ENCODE results near the gene PLPPR1. TPM values are rescaled to one million over a fixed set of nuclear protein-coding genes. Genes with fewer than 3 reads are reported as not detected.

Gene PLPPR1
- total RNA-seq, 1 experiment from 2014 or later, result not detected

DNA sequence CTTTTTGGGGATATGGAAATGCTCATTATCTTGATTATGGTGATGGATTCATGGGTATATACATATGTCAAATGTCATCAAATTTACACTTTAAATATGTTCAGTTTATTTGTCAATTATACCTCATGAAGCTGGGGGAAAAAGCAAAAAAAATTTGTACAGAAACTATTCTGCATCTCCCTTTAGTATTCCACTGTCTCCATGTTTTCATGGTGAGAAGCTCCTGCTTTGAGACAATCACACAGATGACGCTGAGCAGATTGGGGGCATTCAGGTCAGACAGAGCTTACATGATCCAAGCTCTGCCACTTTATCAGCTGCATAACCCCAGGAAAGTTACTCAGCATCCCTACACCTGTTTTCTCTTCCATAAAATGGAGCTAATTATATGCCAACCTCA, 101.5 kb downstream of the PLPPR1 start:
- H3K4me3 ChIP-seq (replicated peaks in 1 of 2; ENCODE audit: low read depth in 1 of 2, low read length in 2 of 2), result no peak overlapping the region
- TF ChIP-seq CBX3 (IDR thresholded peaks at IDR 0.05; ENCODE audit: low read depth) (no peak), RAD21 (IDR thresholded peaks at IDR 0.05; ENCODE audit: low read depth) (no peak), POLR2AphosphoS5 (IDR thresholded peaks at IDR 0.05; ENCODE audit: low read depth, low read length) (no peak), ZBTB33 (IDR thresholded peaks at IDR 0.05; ENCODE audit: extremely low read depth, insufficient replicate concordance, low read length) (no peak)
- TF ChIP-seq, protein P1, sequence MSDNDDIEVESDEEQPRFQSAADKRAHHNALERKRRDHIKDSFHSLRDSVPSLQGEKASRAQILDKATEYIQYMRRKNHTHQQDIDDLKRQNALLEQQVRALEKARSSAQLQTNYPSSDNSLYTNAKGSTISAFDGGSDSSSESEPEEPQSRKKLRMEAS (IDR thresholded peaks at IDR 0.05), result no peak
- POLR2A ChIA-PET, result no interaction called here
- no peak overlapping the region for H3K27ac ChIP-seq (ENCODE audit: low read depth, low read length)
- no peak overlapping the region for H3K4me2 ChIP-seq (ENCODE audit: low read length)
- DNase-seq (ENCODE audit: low read depth, low spot score) (no peak), ATAC-seq (no peak)
- H3K9me3 ChIP-seq (ENCODE audit: control insufficient read depth in 1 of 2, insufficient read depth in 1 of 2, low read depth in 1 of 2, low read length in 2 of 2), result no peaks in the 10 kb centered on the region; a peak in 1 of 4 replicates
- no peak overlapping the region for H2AFZ ChIP-seq (ENCODE audit: low read depth, low read length, poor library complexity, severe bottlenecking)
- RAD21 ChIA-PET (ENCODE audit: low non-redundant PET in 1 of 2, low total read pairs in 2 of 2, uncharacterized antibody in 2 of 2, unreplicated experiment in 2 of 2), result no interaction called here
- H3K36me3 ChIP-seq (ENCODE audit: control insufficient read depth in 1 of 2, insufficient read depth in 2 of 2, low read length in 2 of 2), result no peaks in the 10 kb centered on the region
- H3K4me1 ChIP-seq (ENCODE audit: control insufficient read depth in 1 of 2, insufficient read depth in 2 of 2, low read length in 2 of 2), result no peaks in the 10 kb centered on the region
- no TSS peak for BruUV-seq (replicated peaks)
- no peaks in the 10 kb centered on the region for H3K79me2 ChIP-seq (ENCODE audit: insufficient read depth, low read length)
- no peaks in the 10 kb centered on the region for H3K27me3 ChIP-seq (ENCODE audit: insufficient read depth, low read length)
- intact Hi-C loops (cut with micrococcal nuclease), result no loop called here
- H3K9ac ChIP-seq (ENCODE audit: low read length), result no peak overlapping the region
- no peaks in the 10 kb centered on the region for H4K20me1 ChIP-seq (ENCODE audit: insufficient read depth)
- no peaks in the 10 kb centered on the region for H3K9me2 ChIP-seq (ENCODE audit: insufficient read depth)
- CTCF ChIA-PET, result interaction anchor here (1.5 kb wide), 1 partner anchor 181 kb away, joined by 3 read pairs; no protein-coding TSS in a partner anchor

- H3K79me2 ChIP-seq (ENCODE audit: insufficient read depth, low read length), result no peaks in the 10 kb centered on the region
- no peaks in the 10 kb centered on the region for H4K20me1 ChIP-seq (ENCODE audit: insufficient read depth)
- H3K9me3 ChIP-seq (ENCODE audit: control insufficient read depth in 1 of 2, insufficient read depth in 1 of 2, low read depth in 1 of 2, low read length in 2 of 2), result no peaks in the 10 kb centered on the region; a peak in 1 of 4 replicates
- no peaks in the 10 kb centered on the region for H3K9me2 ChIP-seq (ENCODE audit: insufficient read depth)
- ATAC-seq (no peak), DNase-seq (ENCODE audit: low read depth, low spot score) (no peak)
- no peak overlapping the region for H3K27ac ChIP-seq (ENCODE audit: low read depth, low read length)
- ChIA-PET CTCF (interaction anchor here (1.5 kb wide), 1 partner anchor 180 kb away, joined by 3 read pairs; no protein-coding TSS in a partner anchor), RAD21 (ENCODE audit: low non-redundant PET in 1 of 2, low total read pairs in 2 of 2, uncharacterized antibody in 2 of 2, unreplicated experiment in 2 of 2) (no interaction called here), POLR2A (no interaction called here)
- no TSS peak for BruUV-seq (replicated peaks)
- intact Hi-C loops (cut with micrococcal nuclease), result no loop called here
- H2AFZ ChIP-seq (ENCODE audit: low read depth, low read length, poor library complexity, severe bottlenecking), result no peak overlapping the region
- H3K36me3 ChIP-seq (ENCODE audit: control insufficient read depth in 1 of 2, insufficient read depth in 2 of 2, low read length in 2 of 2), result no peaks in the 10 kb centered on the region
- no peak overlapping the region for H3K9ac ChIP-seq (ENCODE audit: low read length)
- no peak overlapping the region for H3K4me3 ChIP-seq (replicated peaks in 1 of 2; ENCODE audit: low read depth in 1 of 2, low read length in 2 of 2)
- TF ChIP-seq ZBTB33 (IDR thresholded peaks at IDR 0.05; ENCODE audit: extremely low read depth, insufficient replicate concordance, low read length), result no peak
- no peak for TF ChIP-seq POLR2AphosphoS5 (IDR thresholded peaks at IDR 0.05; ENCODE audit: low read depth, low read length)
- no peak for TF ChIP-seq ZFX (IDR thresholded peaks at IDR 0.05)
- no peak for TF ChIP-seq SIN3A (IDR thresholded peaks at IDR 0.05; ENCODE audit: low read depth)
- no peak for TF ChIP-seq FOSL1 (IDR thresholded peaks at IDR 0.05; ENCODE audit: low read depth)
- TF ChIP-seq SP1 (IDR thresholded peaks at IDR 0.05; ENCODE audit: low read depth), result no peak
- TF ChIP-seq EZH2phosphoT487 (IDR thresholded peaks at IDR 0.05; ENCODE audit: borderline replicate concordance), result no peak
- no peak for TF ChIP-seq ELF1 (IDR thresholded peaks at IDR 0.05; ENCODE audit: borderline replicate concordance, low read depth)
- TF ChIP-seq RAD21 (IDR thresholded peaks at IDR 0.05; ENCODE audit: low read depth), result no peak
- TF ChIP-seq, protein P2, sequence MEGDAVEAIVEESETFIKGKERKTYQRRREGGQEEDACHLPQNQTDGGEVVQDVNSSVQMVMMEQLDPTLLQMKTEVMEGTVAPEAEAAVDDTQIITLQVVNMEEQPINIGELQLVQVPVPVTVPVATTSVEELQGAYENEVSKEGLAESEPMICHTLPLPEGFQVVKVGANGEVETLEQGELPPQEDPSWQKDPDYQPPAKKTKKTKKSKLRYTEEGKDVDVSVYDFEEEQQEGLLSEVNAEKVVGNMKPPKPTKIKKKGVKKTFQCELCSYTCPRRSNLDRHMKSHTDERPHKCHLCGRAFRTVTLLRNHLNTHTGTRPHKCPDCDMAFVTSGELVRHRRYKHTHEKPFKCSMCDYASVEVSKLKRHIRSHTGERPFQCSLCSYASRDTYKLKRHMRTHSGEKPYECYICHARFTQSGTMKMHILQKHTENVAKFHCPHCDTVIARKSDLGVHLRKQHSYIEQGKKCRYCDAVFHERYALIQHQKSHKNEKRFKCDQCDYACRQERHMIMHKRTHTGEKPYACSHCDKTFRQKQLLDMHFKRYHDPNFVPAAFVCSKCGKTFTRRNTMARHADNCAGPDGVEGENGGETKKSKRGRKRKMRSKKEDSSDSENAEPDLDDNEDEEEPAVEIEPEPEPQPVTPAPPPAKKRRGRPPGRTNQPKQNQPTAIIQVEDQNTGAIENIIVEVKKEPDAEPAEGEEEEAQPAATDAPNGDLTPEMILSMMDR (IDR thresholded peaks at IDR 0.05 in 2 of 3, conservative IDR thresholded peaks at IDR 0.05 in 1 of 3; ENCODE audit: borderline replicate concordance in 1 of 3, insufficient read depth in 1 of 3, low read depth in 2 of 3, low read length in 2 of 3), result no peak
- H3K4me2 ChIP-seq (ENCODE audit: low read length), result no peak overlapping the region
- H3K4me1 ChIP-seq (ENCODE audit: control insufficient read depth in 1 of 2, insufficient read depth in 2 of 2, low read length in 2 of 2), result no peaks in the 10 kb centered on the region
- H3K27me3 ChIP-seq (ENCODE audit: insufficient read depth, low read length), result peaks cover 8% of the 10 kb centered on the region; the same call in 1 of the 2 replicates
Measured at GRCh38 chr9:101131326-101131725, 102.8 kb downstream of the PLPPR1 start.
